Mesenchymal stem cell (in vitro differentiated cells and primary cell): ENCODE measurements around the gene GRK6.
"Not testable (repeated sequence)": the region's sequence is repeated elsewhere in the genome, so short reads cannot be mapped to it uniquely, and the experiment has no call there.

ENCODE experiments used
- DNase-seq: peaks from one replicate; pipeline ENCODE4 v3.0.0-alpha.2; 2013
- H2AFZ ChIP-seq: one replicate; pipeline ENCODE4 v1.6.1; 2013; ENCODE audit warnings: low read depth, mild to moderate bottlenecking, control low read depth, inconsistent platforms, low read length, moderate library complexity
- H2AK5ac ChIP-seq: 2 replicates; pipeline ENCODE4 v1.6.1; 2013; ENCODE audit warnings: low read length, moderate library complexity, mild to moderate bottlenecking, inconsistent platforms; ENCODE audit not compliant: severe bottlenecking
- H2BK120ac ChIP-seq: one replicate; pipeline ENCODE4 v1.6.1; 2013; ENCODE audit warnings: low read depth, mild to moderate bottlenecking, inconsistent platforms, low read length, moderate library complexity
- H2BK12ac ChIP-seq, 2 experiments: one replicate each; pipeline ENCODE4 v1.6.1; 2013; ENCODE audit warnings: inconsistent platforms in 2 of 2, low read length in 2 of 2, mild to moderate bottlenecking in 2 of 2, moderate library complexity in 2 of 2, control low read depth in 1 of 2
- H2BK15ac ChIP-seq: one replicate; pipeline ENCODE4 v1.6.1; 2013; ENCODE audit warnings: mild to moderate bottlenecking, low read depth, inconsistent platforms; ENCODE audit not compliant: poor library complexity, severe bottlenecking
- H2BK5ac ChIP-seq: 2 replicates; pipeline ENCODE4 v1.6.1; 2013; ENCODE audit warnings: low read depth, mild to moderate bottlenecking, low read length, control low read depth, inconsistent platforms; ENCODE audit not compliant: poor library complexity, severe bottlenecking
- H3K14ac ChIP-seq, 2 experiments: one replicate each; pipeline ENCODE4 v1.6.1; 2013; ENCODE audit warnings: inconsistent platforms in 2 of 2, low read length in 2 of 2, control low read depth in 1 of 2, mild to moderate bottlenecking in 1 of 2, moderate library complexity in 1 of 2
- H3K18ac ChIP-seq, 2 experiments: one replicate each; pipeline ENCODE4 v1.6.1; 2013; ENCODE audit warnings: inconsistent platforms in 2 of 2, low read length in 2 of 2, control low read depth in 1 of 2, low read depth in 1 of 2, mild to moderate bottlenecking in 1 of 2
- H3K23ac ChIP-seq, 2 experiments: one replicate each; pipeline ENCODE4 v1.6.1; 2013; ENCODE audit warnings: inconsistent platforms in 2 of 2, low read length in 2 of 2, mild to moderate bottlenecking in 2 of 2, moderate library complexity in 2 of 2, control low read depth in 1 of 2
- H3K27ac ChIP-seq: 2 replicates; pipeline ENCODE4 v1.5.1; 2013; ENCODE audit warnings: mild to moderate bottlenecking, moderate library complexity, low read length, control low read depth, inconsistent platforms; ENCODE audit not compliant: poor library complexity, severe bottlenecking
- H3K27me3 ChIP-seq, 2 experiments: 2 replicates each; pipeline versions ENCODE4 v1.6.1 to v1.7.0; 2013; ENCODE audit warnings: low read length in 2 of 2, mild to moderate bottlenecking in 2 of 2, moderate library complexity in 2 of 2, control low read depth in 1 of 2, inconsistent platforms in 1 of 2; ENCODE audit not compliant: control insufficient read depth in 1 of 2, insufficient read depth in 1 of 2
- H3K36me3 ChIP-seq, 2 experiments: 2 replicates each; pipeline versions ENCODE4 v1.6.1 to v1.7.0; 2013; ENCODE audit warnings: low read length in 2 of 2, control low read depth in 1 of 2, inconsistent platforms in 1 of 2, low read depth in 1 of 2, mild to moderate bottlenecking in 1 of 2; ENCODE audit not compliant: insufficient read depth in 2 of 2, control insufficient read depth in 1 of 2
- H3K4ac ChIP-seq, 2 experiments: one replicate each; pipeline ENCODE4 v1.6.1; 2013; ENCODE audit warnings: inconsistent platforms in 2 of 2, low read length in 2 of 2, mild to moderate bottlenecking in 2 of 2, moderate library complexity in 2 of 2, control low read depth in 1 of 2, low read depth in 1 of 2
- H3K4me1 ChIP-seq: 2 replicates; pipeline ENCODE4 v1.6.1; 2013; ENCODE audit warnings: low read depth, low read length, control low read depth; ENCODE audit not compliant: control insufficient read depth, insufficient read depth
- H3K4me2 ChIP-seq: 2 replicates; pipeline ENCODE4 v1.6.1; 2013; ENCODE audit warnings: low read length, mild to moderate bottlenecking, inconsistent platforms; ENCODE audit not compliant: poor library complexity, severe bottlenecking
- H3K4me3 ChIP-seq, 2 experiments: 2 replicates each; pipeline versions ENCODE4 v1.5.1 to v1.7.0; 2013; ENCODE audit warnings: low read length in 2 of 2, mild to moderate bottlenecking in 2 of 2, control low read depth in 1 of 2, low read depth in 1 of 2; ENCODE audit not compliant: insufficient read depth in 1 of 2
- H3K79me1 ChIP-seq: replicated peaks from 2 replicates; pipeline ENCODE4 v1.6.1; 2013; ENCODE audit warnings: mild to moderate bottlenecking, control low read depth, low read length, inconsistent platforms; ENCODE audit not compliant: poor library complexity, severe bottlenecking
- H3K9ac ChIP-seq: 2 replicates; pipeline ENCODE4 v1.7.0; 2013; ENCODE audit warnings: mild to moderate bottlenecking, low read length, moderate library complexity
- H3K9me3 ChIP-seq: 2 replicates; pipeline ENCODE4 v1.7.0; 2013; ENCODE audit warnings: mild to moderate bottlenecking, low read length; ENCODE audit not compliant: control insufficient read depth
- H4K8ac ChIP-seq: one replicate; pipeline ENCODE4 v1.6.1; 2013; ENCODE audit warnings: inconsistent platforms, mild to moderate bottlenecking, low read length, moderate library complexity
- H4K91ac ChIP-seq: one replicate; pipeline ENCODE4 v1.6.1; 2013; ENCODE audit warnings: mild to moderate bottlenecking, low read length, inconsistent platforms
- WGBS: methylation state at CpG from one replicate; pipeline ENCODE4 v1.1.7; 2013; ENCODE audit warnings: mixed read lengths; 5-methylcytosine and 5-hydroxymethylcytosine counted together

GRK6 gene

GRCh38 chr5:177412603-177413233, 13.8 kb upstream of the GRK6 start:
- Histone ChIP-seq H2BK12ac (no peak overlapping the region), H2AFZ (no peak overlapping the region), H3K23ac (no peak overlapping the region), H3K9me3 (no peaks in the 10 kb centered on the region), H2AK5ac (no peak overlapping the region), H3K4me3 (no peak overlapping the region), H3K9ac (no peak overlapping the region), H2BK120ac (no peak overlapping the region), H3K4ac (no peak overlapping the region), H3K18ac (no peak overlapping the region), H3K79me1 (no peaks in the 10 kb centered on the region), H2BK15ac (no peak overlapping the region), H3K36me3 (no peaks in the 10 kb centered on the region), H4K91ac (no peak overlapping the region), H3K27me3 (peaks cover 0 to 42% of the 10 kb centered on the region in 2 experiments), H2BK5ac (no peak overlapping the region), H3K14ac (no peak overlapping the region), H4K8ac (no peak overlapping the region), H3K4me2 (no peak overlapping the region), H3K4me1 (no peaks in the 10 kb centered on the region), H3K27ac (no peak overlapping the region)
- 92% methylated on average over 7 of the region's 8 CpGs for WGBS
- DNase-seq, result no peak

GRCh38 chr5:177414481-177414880, 12.0 kb upstream of the GRK6 start:
- H3K79me1 ChIP-seq, result no peaks in the 10 kb centered on the region
- no peak overlapping the region for H3K9ac ChIP-seq
- no peaks in the 10 kb centered on the region for H3K9me3 ChIP-seq
- no peak overlapping the region for H2BK120ac ChIP-seq
- 100% methylated on average over 1 of the region's 3 CpGs for WGBS
- H4K8ac ChIP-seq, result no peak overlapping the region
- H3K27me3 ChIP-seq, result peaks cover 0 to 25% of the 10 kb centered on the region in 2 experiments
- H2AFZ ChIP-seq, result no peak overlapping the region
- H3K18ac ChIP-seq, result no peak overlapping the region
- H2AK5ac ChIP-seq, result no peak overlapping the region
- no peak overlapping the region for H3K27ac ChIP-seq
- H3K4me3 ChIP-seq, result no peak overlapping the region
- H2BK12ac ChIP-seq, result no peak overlapping the region
- H2BK15ac ChIP-seq, result no peak overlapping the region
- H3K14ac ChIP-seq, result no peak overlapping the region
- no peaks in the 10 kb centered on the region for H3K4me1 ChIP-seq
- no peak for DNase-seq
- no peak overlapping the region for H4K91ac ChIP-seq
- no peaks in the 10 kb centered on the region for H3K36me3 ChIP-seq
- no peak overlapping the region for H3K23ac ChIP-seq
- no peak overlapping the region for H3K4me2 ChIP-seq
- no peak overlapping the region for H2BK5ac ChIP-seq
- H3K4ac ChIP-seq, result no peak overlapping the region

- not testable (repeated sequence) for H3K4me3 ChIP-seq, H2AFZ ChIP-seq, H3K36me3 ChIP-seq, H3K4me1 ChIP-seq, H3K23ac ChIP-seq, H3K18ac ChIP-seq, H3K9me3 ChIP-seq, H4K8ac ChIP-seq, DNase-seq, H4K91ac ChIP-seq, H3K27ac ChIP-seq, H3K79me1 ChIP-seq, H2AK5ac ChIP-seq, H3K4ac ChIP-seq, H2BK15ac ChIP-seq, H2BK12ac ChIP-seq, H3K14ac ChIP-seq, H2BK5ac ChIP-seq, H3K9ac ChIP-seq, H2BK120ac ChIP-seq, H3K4me2 ChIP-seq
- 94% methylated on average over 6 of the region's 6 CpGs for WGBS
- peaks cover 0 to 18% of the 10 kb centered on the region in 2 experiments for H3K27me3 ChIP-seq
These were observed 9.4 kb upstream of the GRK6 start for GRCh38 chr5:177417081-177417480.

GRCh38 chr5:177419046-177419445, 7.4 kb upstream of the GRK6 start:
- H2BK120ac ChIP-seq, result no peak overlapping the region
- WGBS, result 91% methylated on average over 3 of the region's 3 CpGs
- H3K9ac ChIP-seq, result no peak overlapping the region
- H3K14ac ChIP-seq, result no peak overlapping the region
- H3K27ac ChIP-seq, result no peak overlapping the region
- H3K4me1 ChIP-seq, result peaks cover 2% of the 10 kb centered on the region
- H2BK15ac ChIP-seq, result no peak overlapping the region
- no peaks in the 10 kb centered on the region for H3K79me1 ChIP-seq
- H4K91ac ChIP-seq, result no peak overlapping the region
- no peak overlapping the region for H2AFZ ChIP-seq
- no peak overlapping the region for H2AK5ac ChIP-seq
- H3K23ac ChIP-seq, result no peak overlapping the region
- DNase-seq, result peak; percentile 79
- H3K4me2 ChIP-seq, result no peak overlapping the region
- H2BK5ac ChIP-seq, result no peak overlapping the region
- H3K4ac ChIP-seq, result no peak overlapping the region
- peaks cover 0 to 6% of the 10 kb centered on the region in 2 experiments for H3K27me3 ChIP-seq
- H3K9me3 ChIP-seq, result no peaks in the 10 kb centered on the region
- peak overlapping the region in 1 of 2 experiments; percentile 47 for H2BK12ac ChIP-seq
- peak overlapping the region in 1 of 2 experiments; percentile 16 for H3K4me3 ChIP-seq
- H3K36me3 ChIP-seq, result no peaks in the 10 kb centered on the region
- H3K18ac ChIP-seq, result no peak overlapping the region
- H4K8ac ChIP-seq, result no peak overlapping the region
